ENCODE measurements around the gene SIVA1. TPM values are rescaled to one million over a fixed set of nuclear protein-coding genes. Genes with fewer than 3 reads are reported as not detected.

SIVA1 gene
- total and polyA plus RNA-seq, 9 of the 15 experiments (the other 6 are each of a cell fraction or from before 2014, with no cell fraction given) = 4.2 to 186 (median 54.2) TPM

DNA sequence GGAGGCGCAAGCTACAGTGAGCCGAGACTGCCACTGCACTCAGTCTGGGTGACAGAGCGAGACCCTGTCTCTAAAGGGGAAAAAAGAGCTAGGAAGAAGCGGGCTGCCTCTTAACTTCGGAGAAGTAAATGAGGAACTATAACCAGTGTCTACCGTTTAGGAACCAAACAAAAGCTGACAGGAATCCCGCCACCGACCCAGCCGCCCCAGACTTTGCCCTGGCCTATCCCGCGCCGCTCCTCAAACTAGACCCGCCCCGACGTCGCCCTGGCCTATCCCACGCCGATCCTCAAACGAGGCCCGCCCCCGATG is 568 bp upstream of the SIVA1 start (continued):
- TF ChIP-seq, protein P1, sequence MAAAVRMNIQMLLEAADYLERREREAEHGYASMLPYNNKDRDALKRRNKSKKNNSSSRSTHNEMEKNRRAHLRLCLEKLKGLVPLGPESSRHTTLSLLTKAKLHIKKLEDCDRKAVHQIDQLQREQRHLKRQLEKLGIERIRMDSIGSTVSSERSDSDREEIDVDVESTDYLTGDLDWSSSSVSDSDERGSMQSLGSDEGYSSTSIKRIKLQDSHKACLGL (CRISPR knock-in tag; IDR thresholded peaks at IDR 0.05; ENCODE audit: borderline replicate concordance, poor library complexity, severe bottlenecking) = no peak
- TF ChIP-seq KAT7 (CRISPR knock-in tag; IDR thresholded peaks at IDR 0.05; ENCODE audit: borderline replicate concordance) (no peak; the same call in 1 of the 2 replicates), POLR3A (IDR thresholded peaks at IDR 0.05; ENCODE audit: borderline replicate concordance, extremely low read depth, insufficient read depth, insufficient read length) (no peak), HNRNPL (IDR thresholded peaks at IDR 0.05; ENCODE audit: low read depth, low read length) (no peak), ZFP30 (CRISPR knock-in tag; IDR thresholded peaks at IDR 0.05; ENCODE audit: borderline replicate concordance) (no peak), BMI1 (IDR thresholded peaks at IDR 0.05; ENCODE audit: low read length) (no peak), HDGF (IDR thresholded peaks at IDR 0.05) (no peak), BDP1 (IDR thresholded peaks at IDR 0.05; ENCODE audit: insufficient read depth, insufficient read length) (no peak), TRIM28 (IDR thresholded peaks at IDR 0.05) (no peak), ZNF717 (CRISPR knock-in tag; IDR thresholded peaks at IDR 0.05) (no peak), PURB (CRISPR knock-in tag; IDR thresholded peaks at IDR 0.05; ENCODE audit: low read depth) (no peak), ZNF77 (CRISPR knock-in tag; IDR thresholded peaks at IDR 0.05) (no peak), SMAD3 (CRISPR knock-in tag; conservative IDR thresholded peaks at IDR 0.05) (no peak), SMARCC2 (IDR thresholded peaks at IDR 0.05; ENCODE audit: low read depth) (no peak), POLR2H (tag; IDR thresholded peaks at IDR 0.05; ENCODE audit: low read depth) (peak; percentile 63; the same call in 1 of the 2 replicates), NONO (IDR thresholded peaks at IDR 0.05; ENCODE audit: low read depth in 2 of 2, low read length in 1 of 2) (no peak), BCOR (IDR thresholded peaks at IDR 0.05) (0 out of 2 replicates have a peak, but pooled peaks have one; percentile 13), NCOA1 (IDR thresholded peaks at IDR 0.05; ENCODE audit: low read depth) (no peak), PHB (CRISPR knock-in tag; IDR thresholded peaks at IDR 0.05) (no peak), GABPA (tag; conservative IDR thresholded peaks at IDR 0.05; ENCODE audit: low read depth) (no peak), MECOM (CRISPR knock-in tag; IDR thresholded peaks at IDR 0.05) (0 out of 2 replicates have a peak, but pooled peaks have one; percentile 29), GTF2F1 (IDR thresholded peaks at IDR 0.05; ENCODE audit: low read depth, low read length) (no peak), KAT8 (IDR thresholded peaks at IDR 0.05; ENCODE audit: low read depth) (no peak), DACH1 (IDR thresholded peaks at IDR 0.05; ENCODE audit: partially characterized antibody) (no peak)
- TF ChIP-seq, protein P2, sequence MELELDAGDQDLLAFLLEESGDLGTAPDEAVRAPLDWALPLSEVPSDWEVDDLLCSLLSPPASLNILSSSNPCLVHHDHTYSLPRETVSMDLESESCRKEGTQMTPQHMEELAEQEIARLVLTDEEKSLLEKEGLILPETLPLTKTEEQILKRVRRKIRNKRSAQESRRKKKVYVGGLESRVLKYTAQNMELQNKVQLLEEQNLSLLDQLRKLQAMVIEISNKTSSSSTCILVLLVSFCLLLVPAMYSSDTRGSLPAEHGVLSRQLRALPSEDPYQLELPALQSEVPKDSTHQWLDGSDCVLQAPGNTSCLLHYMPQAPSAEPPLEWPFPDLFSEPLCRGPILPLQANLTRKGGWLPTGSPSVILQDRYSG (tag; conservative IDR thresholded peaks at IDR 0.05; ENCODE audit: low read depth) = no peak
- TF ChIP-seq, protein P3, sequence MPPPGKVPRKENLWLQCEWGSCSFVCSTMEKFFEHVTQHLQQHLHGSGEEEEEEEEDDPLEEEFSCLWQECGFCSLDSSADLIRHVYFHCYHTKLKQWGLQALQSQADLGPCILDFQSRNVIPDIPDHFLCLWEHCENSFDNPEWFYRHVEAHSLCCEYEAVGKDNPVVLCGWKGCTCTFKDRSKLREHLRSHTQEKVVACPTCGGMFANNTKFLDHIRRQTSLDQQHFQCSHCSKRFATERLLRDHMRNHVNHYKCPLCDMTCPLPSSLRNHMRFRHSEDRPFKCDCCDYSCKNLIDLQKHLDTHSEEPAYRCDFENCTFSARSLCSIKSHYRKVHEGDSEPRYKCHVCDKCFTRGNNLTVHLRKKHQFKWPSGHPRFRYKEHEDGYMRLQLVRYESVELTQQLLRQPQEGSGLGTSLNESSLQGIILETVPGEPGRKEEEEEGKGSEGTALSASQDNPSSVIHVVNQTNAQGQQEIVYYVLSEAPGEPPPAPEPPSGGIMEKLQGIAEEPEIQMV (tag; conservative IDR thresholded peaks at IDR 0.05; ENCODE audit: low read depth) = no peak
- TF ChIP-seq, protein P4, sequence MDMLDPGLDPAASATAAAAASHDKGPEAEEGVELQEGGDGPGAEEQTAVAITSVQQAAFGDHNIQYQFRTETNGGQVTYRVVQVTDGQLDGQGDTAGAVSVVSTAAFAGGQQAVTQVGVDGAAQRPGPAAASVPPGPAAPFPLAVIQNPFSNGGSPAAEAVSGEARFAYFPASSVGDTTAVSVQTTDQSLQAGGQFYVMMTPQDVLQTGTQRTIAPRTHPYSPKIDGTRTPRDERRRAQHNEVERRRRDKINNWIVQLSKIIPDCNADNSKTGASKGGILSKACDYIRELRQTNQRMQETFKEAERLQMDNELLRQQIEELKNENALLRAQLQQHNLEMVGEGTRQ (CRISPR knock-in tag; IDR thresholded peaks at IDR 0.05) = no peak
- TF ChIP-seq, protein P5, sequence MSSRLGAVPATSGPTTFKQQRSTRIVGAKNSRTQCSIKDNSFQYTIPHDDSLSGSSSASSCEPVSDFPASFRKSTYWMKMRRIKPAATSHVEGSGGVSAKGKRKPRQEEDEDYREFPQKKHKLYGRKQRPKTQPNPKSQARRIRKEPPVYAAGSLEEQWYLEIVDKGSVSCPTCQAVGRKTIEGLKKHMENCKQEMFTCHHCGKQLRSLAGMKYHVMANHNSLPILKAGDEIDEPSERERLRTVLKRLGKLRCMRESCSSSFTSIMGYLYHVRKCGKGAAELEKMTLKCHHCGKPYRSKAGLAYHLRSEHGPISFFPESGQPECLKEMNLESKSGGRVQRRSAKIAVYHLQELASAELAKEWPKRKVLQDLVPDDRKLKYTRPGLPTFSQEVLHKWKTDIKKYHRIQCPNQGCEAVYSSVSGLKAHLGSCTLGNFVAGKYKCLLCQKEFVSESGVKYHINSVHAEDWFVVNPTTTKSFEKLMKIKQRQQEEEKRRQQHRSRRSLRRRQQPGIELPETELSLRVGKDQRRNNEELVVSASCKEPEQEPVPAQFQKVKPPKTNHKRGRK (tag; IDR thresholded peaks at IDR 0.05) = no peak

All from K562 (cell line).